GM21526 (cell line): ENCODE results near the gene SGTA.
"Not testable (repeated sequence)": the region's sequence is repeated elsewhere in the genome, so short reads cannot be mapped to it uniquely, and the experiment has no call there.

Source experiments
- ATAC-seq: cut with Tn5 transposase; IDR thresholded peaks from one replicate; pipeline ENCODE4 v1.9.1; 2021; ENCODE audit warnings: moderate library complexity; ENCODE audit not compliant: unreplicated experiment, low FRiP score

SGTA gene

DNA sequence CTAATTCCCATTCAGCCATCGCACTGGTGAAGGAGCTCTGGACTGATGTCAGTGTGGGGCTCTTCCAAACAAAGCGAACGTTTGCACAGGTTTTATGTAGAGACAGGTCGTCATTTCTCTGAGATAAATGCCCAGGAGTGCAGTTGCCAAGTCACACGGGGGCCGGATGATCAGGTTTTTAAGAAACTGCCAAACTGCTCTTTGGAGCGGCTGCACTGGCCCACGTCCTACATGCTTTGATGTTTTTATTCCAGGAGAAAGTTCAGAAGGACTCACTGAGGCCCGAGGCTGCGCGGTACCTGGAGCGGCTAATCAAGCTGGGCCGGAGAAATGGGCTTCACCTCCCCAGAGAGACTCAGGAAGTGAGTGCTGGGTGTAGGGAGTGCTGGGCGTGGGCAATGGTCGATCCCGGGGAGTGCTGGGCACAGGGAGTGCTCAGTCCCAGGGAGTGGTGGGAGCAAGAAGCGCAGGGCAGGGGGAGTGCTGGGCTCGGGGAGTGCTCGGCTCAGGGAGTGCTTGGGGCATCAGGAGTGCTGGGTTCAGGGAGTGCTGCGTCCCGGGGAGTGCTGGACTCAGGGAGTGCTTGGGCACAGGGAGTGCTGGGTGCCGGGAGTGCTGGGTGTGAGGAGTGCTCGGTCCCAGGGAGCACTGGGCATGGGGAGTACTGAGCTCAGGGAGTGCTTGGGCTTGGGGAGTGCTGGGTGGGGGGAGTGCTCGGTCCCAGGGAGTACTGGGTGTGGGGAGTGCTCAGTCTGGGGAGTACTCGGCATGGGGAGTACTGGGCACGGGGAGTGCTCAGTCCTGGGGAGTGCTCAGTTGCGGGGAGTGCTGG is 13.0 kb upstream of the SGTA start:
- ATAC-seq: no peak

- no peak for ATAC-seq
These were observed 10.5 kb upstream of the SGTA start for GRCh38 chr19:2793577-2793976.

DNA sequence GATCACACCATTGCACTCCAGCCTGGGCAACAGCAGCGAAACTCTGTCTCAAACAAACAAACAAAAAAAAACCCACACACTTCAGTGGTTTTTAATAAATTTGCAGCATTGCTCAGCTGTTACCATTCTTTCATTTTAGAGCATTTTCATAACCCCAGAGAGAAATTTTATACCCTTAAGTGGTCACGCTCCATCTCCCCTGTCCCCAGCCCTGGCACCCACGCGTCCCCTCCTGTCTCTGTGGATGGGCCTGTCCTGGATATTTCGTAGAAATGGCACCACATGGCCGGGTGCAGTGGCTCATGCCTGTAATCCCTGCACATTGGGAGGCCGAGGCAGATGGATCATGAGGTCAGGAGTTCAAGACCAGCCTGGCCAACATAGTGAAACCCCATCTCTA is 10.1 kb upstream of the SGTA start:
- ATAC-seq: no peak

GRCh38 chr19:2792666-2793065 is 9.6 kb upstream of the SGTA start:
- ATAC-seq: not testable (repeated sequence)

DNA sequence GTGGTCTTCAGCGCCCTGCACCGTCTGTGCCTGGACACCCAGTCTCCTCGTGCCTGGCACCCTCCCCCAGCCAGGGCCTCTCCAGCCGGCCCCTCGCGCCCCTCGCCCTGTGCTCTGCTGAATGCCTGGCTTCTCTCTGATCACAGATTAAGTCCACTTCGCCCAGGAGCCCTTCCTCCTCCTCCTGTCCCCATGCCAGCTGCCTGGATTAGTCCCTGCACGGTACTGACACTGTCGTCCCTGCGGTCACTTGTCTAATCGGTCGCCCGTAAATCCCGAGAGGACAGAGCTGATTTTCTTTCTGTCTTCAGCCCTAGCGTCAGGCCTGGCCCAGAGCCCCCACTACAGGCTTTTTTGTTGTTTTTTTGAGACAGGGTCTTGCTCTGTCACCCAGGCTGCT is 8.8 kb upstream of the SGTA start:
- ATAC-seq: no peak

DNA sequence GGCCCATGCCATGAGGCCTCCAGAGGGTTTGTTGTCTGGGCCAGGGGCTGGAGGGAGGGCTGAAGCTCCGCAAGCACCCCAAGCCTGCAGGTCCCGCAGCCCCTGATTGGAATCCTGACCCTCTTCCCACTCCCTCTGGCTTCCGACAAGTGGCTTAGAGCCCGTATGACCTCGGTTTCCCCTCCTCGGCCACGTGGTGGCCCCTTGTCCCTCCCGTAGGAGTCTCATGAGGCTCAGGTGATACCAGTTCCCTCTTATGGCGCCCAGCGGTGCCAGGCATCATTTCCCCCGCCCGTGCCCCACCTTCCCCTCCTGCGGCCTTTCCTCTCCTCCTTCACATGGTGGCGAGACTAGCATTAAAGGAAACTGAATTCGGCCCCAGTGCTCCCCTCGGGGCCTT is 8.4 kb upstream of the SGTA start:
- no peak for ATAC-seq

- no peak for ATAC-seq
These were observed 7.6 kb upstream of the SGTA start for GRCh38 chr19:2790557-2791271.

DNA sequence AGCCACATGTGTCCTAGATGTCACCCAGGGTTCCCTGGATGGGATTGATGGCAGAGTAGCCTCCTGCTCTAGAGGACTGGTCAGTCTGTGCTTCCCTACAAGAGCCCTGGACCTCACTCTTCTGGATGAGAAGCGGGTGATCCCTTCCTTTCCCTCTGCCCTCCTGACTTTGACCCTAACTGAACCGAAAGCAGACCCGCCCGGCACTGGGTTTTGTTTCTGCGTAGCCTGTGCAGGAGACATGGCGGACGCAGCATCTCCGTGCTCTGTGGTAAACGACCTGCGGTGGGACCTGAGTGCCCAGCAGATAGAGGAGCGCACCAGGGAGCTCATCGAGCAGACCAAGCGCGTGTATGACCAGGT is 7.1 kb upstream of the SGTA start:
- ATAC-seq: no peak

GRCh38 chr19:2788237-2788636 is 5.2 kb upstream of the SGTA start:
- no peak for ATAC-seq

DNA sequence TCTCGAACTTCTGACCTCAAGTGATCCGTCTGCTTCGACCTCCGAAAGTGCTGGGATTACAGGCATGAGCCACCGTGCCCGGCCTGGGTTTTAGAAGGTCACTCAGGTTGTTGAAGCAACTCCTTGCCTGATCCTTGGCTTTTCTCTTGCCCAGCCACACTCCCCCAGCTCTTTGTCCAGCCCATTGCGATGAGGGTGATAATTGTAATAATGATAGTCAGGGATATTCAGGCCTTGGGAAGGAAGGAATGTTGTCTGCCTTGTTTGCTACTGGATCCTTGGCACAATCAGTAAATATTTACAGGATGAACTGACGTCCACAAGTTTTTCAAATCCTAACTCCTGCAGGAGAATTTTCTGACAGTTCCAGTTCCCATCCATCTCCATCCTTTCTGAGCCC is 4.0 kb upstream of the SGTA start:
- ATAC-seq: no peak

GRCh38 chr19:2785244-2785997 is 2.3 kb upstream of the SGTA start, which contains the start of gene THOP1:
Gene THOP1, plus strand, starts transcription at chr19:2785503. Its CDS starts 160 bp downstream, at chr19:2785663.
- peak; percentile 49 for ATAC-seq

GRCh38 chr19:2783781-2784145 is 690 bp upstream of the SGTA start:
- no peak for ATAC-seq

GRCh38 chr19:2782329-2782935 is 641 bp downstream of the SGTA start:
- no peak for ATAC-seq

GRCh38 chr19:2780284-2780683 is 2.8 kb downstream of the SGTA start:
- ATAC-seq: no peak

GRCh38 chr19:2779121-2779740 is 3.8 kb downstream of the SGTA start:
- ATAC-seq: no peak

GRCh38 chr19:2777952-2778683 is 5.0 kb downstream of the SGTA start:
- no peak for ATAC-seq

DNA sequence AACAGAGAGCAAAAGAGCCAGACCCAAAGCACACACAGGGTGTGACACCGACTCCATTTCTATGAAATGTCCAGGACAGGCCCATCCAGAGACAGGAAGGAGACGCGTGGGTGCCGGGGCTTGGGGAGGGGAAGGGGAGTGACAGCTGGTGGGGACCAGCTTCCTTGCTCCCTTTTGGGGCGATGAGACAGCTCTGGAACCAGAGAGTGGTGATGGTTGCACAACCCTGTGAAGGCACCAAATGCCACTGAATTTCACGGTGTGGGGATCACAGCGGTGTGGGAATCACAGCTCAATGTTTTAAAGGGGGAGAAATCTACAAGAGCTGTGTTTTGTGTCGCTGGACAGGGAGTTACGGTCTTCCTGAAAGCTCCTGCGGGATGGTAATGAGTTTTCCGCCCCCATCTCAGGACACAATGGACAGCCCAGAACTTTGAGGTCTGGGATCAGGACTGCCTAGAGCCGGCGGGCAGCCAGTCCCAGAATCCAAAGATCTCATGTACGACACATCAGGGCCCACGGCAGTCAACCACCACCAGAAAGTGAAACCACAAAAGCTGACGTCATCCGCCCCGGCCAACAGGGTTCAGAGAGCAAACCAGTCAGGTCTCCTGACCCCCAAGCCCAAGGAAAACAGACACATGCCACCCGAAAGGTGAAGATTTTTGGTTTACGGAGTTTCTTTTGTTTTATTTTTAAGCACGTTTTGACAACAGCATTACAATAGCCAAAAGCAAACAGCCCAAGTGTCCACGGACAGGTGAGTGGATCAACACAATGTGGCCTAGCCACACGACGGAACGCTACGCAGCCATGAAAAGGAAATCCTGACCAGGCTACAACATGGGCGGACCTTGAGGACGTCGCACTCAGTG is 7.3 kb downstream of the SGTA start:
- no peak for ATAC-seq

DNA sequence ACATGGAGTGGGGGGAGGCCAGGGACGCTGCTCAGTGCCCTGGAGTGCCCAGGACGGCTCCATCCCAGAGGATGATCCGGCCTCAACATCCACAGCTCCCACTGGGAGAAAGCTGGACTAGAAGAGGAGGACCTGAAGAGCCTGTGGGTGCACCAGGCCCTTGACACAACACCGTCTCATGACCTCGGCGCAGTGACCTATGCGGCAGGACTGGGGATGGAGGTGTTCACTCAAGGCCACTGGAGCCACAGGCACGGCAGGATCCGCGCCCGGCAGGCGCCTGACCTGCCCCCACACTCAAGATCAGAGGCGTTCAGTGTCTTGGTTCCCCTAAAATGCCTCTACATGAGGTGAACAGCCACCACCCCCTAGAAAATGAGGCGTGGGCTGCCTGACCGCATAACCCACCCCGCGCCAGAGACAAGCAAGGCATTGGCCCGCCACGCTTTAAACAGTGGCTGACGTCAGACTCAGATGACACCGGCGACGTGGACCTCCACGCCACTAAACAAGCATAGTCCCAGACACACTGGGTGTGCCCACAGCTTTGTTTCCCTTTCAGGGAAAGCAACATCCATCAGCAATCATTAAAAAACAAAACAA is 8.0 kb downstream of the SGTA start:
- no peak for ATAC-seq
